ENCODE data around the gene ARHGEF11.
A peak's percentile ranks its signal among the peaks of the same experiment; 100 is the strongest.

ARHGEF11 gene

DNA sequence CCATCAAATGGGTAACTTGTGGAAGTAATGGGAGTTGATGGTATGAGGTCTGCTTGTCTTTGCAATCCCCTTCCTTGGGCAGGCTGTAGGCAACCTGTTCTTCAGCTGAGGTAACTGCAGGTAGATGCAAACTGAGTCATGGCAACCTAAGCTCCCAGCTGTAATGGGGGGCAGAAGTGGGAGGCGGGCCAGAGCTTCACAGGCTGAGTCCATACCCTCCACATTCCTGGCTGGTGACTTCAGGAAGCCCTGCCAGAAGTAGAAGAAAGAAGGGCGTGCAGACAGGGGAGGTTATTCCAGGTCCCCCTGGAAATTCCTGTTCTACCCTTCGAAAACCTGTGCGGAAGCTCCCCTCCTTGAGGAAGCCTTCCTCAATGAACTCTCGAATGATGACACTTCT is 44.9 kb downstream of the ARHGEF11 start:
- no peak for DNase-seq (ENCODE audit: low spot score)

DNA sequence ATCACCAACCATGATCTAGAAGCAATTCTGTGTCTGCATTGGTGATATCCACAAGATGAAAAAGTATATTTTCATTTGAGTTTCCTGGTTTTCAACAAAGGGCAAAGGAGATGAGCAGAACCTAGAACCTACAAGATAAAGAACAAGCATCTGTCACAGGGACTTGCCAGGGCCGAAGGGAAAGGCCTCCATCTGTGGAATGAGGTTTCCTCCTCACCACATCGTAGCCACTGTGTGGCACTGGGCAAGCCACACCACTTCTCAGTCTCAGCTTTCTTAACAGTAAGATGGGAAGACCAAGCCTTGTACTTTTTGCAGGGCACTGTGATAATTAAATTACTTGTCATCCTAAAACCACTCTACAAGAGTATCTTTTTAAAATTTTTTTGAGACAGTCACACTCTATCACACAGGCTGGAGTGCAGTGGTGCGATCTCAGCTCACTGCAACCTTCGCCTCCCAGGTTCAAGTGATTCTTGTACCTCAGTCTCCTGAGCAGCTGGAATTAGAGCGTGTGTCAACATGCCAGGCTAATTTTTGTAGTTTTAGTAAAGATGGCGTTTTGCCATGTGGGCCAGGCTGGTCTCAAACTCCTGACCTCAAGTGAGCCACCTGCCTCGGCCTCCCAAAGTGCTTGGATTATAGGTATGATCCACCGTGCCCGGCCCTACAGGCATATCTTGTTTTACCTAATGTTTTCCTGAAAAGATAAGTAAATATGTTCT is 45.8 kb downstream of the ARHGEF11 start:
- no peak for DNase-seq (ENCODE audit: low spot score)

DNA sequence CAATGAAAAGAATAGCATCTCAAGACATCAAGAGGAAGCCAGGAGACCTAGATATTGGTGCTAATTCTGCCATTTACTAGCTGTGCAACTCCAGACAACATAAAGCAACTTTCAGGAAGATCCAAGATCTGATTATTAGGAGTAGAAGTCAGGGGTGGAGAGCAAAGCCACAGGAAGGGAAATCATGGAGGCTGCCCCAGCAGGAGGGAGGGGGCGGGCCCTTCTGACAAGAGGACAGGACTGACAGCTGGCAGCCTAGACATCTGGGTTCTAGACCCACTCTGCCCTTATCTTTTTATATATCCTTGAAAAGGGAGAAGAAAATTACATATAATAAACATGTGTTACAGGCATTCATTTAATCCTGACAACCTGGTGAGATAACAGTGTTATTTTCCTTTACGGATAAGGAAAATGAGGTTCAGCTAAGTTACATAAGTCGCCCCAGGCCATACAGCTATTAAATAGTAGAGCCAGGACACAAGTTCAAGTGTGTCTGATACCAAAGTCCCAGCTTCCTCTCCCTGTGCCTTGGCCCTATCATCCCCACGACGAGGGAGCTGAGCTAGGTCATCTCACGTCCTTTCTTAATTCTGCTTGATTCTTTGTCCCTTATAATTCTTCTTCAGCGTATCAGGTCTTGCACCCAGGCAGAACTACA is 46.6 kb downstream of the ARHGEF11 start:
- DNase-seq (ENCODE audit: low spot score) = no peak

DNA sequence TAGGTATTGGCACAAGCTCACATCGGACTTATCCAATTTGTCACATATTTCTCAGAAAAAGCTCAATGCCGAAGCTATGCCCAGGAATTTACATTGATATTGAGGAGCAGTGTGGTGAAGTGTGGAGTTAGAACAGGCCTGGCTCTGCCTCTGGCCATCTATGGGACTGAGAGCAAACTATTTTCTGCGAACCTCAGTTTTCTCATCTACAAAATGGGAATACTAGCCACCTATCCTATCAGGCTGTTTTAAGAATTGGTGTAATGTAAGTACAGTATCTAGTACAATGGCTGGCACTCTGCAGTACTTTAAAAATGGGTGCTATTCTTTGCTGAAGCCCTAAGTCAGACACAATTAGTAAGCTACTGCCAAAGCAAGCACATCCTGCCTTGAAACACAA is 47.2 kb downstream of the ARHGEF11 start:
- DNase-seq (ENCODE audit: low spot score) = no peak

DNA sequence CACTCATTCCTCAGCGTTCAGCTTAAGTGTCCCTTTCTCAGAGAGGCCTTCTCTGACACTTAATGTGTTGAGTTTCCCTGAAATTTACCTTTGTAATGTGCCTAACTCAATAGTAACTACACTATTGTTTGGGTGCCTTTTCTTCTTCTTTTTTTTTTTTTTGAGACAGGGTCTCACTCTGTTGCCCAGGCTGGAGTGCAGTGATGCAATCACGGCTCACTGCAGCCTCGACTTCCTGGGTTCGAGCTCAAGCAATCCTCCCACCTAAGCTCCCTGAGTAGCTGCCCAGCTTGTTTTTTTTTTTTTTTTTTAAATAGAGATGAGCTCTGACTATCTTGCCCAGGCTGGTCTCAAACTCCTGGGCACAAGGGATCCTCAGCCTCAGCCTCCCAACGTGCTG is 50.1 kb downstream of the ARHGEF11 start:
- no peak for DNase-seq (ENCODE audit: low spot score)

DNA sequence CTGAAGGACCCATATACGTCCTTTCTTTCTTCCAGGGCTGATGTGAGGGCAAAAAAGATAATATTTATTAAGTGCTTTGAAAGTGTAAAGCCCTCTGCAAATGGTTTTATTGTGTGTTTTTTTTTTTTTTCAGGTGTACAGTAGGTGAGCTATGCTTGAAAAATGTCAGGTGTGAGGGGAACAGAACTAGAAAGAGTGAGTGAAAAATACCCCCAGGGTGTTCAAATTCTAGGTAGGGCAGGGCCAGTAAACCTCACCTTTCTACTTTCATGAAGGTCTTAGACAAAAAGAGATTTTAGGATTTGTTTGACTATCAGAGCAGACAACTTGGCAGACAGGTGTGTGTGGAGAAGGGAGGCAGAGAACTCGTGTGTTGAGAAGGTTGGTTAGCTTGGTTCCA is 51.3 kb downstream of the ARHGEF11 start:
- DNase-seq (ENCODE audit: low spot score) = no peak

DNA sequence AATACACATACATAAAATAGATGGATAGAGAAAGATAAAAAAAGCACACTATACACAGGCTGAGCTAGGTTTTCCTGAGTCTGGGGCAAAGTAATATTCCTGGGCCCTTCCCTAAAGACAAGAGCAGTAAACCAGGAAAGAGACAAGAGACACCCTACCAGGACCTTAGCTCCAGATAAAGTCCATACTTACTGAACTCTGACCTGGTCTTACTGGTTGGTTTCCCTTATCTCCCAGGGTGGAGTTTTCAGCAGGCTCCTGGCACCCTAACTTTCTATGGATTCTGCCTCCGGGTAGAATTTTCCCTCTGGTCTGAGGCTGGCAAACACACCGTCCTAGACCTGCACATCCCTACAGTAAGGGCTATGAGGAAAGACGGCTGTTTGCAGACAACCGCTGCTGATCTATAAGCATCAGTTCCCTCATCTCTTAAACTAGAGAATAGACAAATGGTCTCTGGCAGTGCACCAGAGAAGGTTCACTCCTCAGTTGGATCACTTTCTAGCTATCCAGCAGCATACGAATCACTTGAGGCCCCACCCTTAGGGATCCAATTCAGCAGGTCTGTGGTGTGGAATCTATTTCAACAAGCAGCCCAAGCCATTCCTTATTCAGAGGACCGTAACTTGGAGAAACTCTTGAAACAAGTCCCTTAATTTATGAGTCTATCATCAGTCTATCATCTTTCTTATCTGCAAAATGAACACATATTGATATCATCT is 52.0 kb downstream of the ARHGEF11 start:
- DNase-seq (ENCODE audit: low spot score) = no peak

DNA sequence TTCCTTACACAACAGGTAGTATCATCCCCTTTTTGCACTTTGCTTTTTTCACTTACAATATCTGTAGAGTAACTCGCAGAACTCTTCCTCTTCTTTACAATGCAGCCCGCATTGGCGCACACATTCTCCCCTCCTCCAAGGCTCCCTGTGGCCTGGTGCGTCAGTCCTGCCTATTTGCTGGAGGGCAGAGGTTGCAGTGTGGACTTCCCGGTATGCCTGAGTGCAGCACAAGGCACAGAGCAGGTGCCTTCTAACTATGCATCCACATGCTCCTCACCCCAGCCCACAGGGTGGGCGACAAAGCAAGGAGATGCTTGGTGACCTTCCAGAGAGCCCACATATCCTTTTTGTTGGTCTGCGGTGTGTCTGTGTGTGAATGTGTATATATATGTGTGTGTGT is 53.3 kb downstream of the ARHGEF11 start:
- DNase-seq (ENCODE audit: low spot score) = no peak

GRCh38 chr1:156987715-156988114 is 57.8 kb downstream of the ARHGEF11 start:
- DNase-seq (ENCODE audit: low spot score) = no peak

GRCh38 chr1:156980551-156980950 is 65.0 kb downstream of the ARHGEF11 start:
- no peak for DNase-seq (ENCODE audit: low spot score)

GRCh38 chr1:156975084-156975483 is 70.5 kb downstream of the ARHGEF11 start:
- DNase-seq (ENCODE audit: low spot score) = no peak

DNA sequence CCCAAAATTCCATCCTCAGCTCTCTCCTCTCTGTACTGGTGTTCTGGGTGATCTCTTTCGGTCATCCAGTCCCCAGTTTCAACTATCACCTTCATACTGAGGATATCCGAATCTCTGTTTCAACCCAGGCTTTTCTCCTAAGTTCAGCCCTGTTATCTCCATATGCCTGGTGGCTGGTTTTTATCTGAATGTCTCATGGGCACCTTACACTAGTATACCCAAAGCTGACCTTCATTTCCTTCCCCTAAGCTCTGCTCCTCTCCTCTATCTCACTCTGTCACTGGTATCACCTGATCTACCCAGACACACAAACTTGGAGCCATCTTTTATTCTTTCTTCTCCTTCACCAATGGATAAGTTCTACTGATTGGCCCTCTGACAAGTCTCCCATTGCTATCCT is 72.1 kb downstream of the ARHGEF11 start:
- DNase-seq (ENCODE audit: low spot score) = no peak

DNA sequence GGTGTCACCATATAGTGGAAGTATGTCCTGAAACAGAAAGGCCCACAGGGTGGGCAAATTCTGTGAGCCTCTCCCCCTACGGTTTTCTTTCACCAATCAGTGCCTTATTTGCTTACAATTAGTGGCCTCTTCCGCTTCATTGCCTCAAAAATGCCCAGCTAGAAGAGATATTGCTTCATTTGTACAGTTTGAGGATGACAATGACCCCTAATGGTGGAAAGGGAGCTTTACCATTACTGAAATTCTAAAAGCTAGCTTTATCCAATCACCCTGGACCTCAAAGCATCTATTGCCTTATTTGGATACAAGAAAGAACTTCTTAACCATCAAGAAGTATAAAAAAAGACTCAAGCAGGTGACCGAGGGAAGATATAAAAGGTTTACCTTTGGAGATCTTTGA is 75.5 kb downstream of the ARHGEF11 start:
- DNase-seq (ENCODE audit: low spot score) = no peak

GRCh38 chr1:156969496-156969895 is 76.0 kb downstream of the ARHGEF11 start:
- no peak for DNase-seq (ENCODE audit: low spot score)

DNA sequence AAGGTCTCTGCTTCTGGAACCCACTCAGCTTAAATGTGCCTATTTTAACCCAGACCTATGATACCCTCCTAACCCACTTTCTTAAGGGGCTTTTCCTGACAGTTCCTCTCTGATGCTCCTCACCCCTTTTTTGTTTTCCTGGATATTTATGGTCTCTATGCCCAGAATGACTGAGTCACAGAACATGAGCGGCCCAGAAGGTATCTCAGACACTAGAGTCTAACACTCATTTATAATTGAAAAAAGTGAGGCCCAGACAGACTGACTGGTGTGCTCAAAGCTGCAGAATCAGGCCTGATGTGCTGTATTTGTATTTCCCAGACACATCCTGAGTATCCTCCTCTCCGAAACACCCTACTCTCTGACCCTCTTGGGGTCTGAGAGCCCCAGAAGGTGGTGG is 81.1 kb downstream of the ARHGEF11 start:
- DNase-seq (ENCODE audit: low spot score) = no peak

DNA sequence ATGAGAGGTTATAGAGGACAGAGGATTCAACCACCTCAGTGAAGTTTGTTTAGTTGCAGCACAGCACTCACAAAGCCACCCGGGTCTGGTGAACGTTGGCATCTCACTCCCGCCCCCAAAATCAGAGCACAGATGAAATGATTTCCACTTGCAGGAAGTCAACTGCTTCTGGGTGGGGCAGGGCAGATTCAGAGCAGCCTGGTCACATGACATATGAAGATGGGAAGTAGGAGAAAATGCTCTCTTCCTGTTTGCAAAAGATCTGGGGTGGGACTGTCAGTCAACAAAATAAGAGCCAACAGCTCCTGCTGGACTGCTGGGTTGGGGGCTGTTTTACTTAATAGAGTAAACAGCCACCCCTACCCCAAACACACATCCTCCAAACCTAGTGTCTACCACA is 81.9 kb downstream of the ARHGEF11 start:
- no peak for DNase-seq (ENCODE audit: low spot score)

DNA sequence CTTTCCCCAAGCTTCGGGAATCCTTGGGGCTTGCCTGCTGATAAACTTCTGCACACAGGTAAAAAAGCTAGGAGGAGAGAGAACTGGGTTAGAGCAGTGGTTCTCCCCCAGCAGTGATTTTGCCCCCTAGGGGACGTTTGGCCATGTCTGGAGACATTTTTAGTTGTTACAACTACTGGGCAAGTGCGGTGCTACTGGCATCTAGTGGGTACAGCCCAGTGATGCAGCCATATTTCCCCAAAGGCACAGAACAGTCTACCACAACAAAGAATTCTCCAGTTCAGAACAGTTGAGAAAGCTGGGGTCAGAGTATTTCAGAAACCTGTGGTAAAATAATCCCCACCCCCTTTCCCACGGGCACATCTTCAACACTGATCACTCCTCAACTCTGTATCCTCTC is 83.8 kb downstream of the ARHGEF11 start:
- DNase-seq (ENCODE audit: low spot score) = peak; percentile 11

- no peak for DNase-seq (ENCODE audit: low spot score)
Measured at GRCh38 chr1:156959925-156960324, 85.6 kb downstream of the ARHGEF11 start.

GRCh38 chr1:156959414-156959813 is 86.1 kb downstream of the ARHGEF11 start:
- DNase-seq (ENCODE audit: low spot score) = no peak

DNA sequence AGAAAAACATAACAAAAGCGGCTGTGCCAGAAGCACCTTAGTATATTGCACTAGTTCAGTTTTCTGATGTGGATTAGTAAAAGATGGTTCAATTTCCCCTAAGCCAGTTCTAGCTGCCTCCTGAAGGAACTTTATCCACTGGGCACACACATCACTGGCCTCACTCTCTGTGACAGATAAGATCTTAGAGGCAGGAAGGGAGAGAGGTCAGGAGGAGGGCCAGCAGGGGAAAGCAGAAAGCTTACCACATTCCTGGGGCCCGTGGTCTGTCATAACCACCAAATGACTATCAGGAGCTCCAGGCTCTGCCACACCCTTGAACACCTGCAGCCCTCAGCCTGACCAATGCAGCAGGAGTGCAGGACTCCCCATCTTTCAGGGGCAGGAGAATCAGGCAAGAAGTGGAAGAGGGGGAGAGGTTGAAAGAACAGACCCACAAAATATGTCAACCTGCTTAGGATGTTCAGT is 87.3 kb downstream of the ARHGEF11 start:
- no peak for DNase-seq (ENCODE audit: low spot score)

- DNase-seq (ENCODE audit: low spot score) = no peak
Measured at GRCh38 chr1:156957634-156958033, 87.9 kb downstream of the ARHGEF11 start.

DNA sequence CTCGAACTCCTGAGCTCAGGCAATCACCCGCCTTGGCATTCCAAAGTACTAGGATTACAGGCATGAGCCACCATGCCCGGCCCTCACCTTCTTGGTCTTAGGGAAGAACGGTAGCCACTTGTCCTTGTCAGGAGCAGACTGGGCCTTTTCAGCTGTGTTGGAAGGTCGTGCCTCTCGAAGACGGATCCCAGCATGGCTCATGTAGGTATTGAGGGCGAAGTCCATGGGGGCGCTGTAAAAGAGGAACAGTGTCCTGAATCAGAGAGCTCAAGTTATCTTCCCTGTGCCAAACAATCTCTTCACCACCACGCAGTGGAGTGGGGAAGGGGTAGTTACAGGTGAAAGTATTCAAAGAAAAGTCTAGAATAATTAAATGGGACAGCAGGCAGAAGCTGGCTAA is 89.2 kb downstream of the ARHGEF11 start:
- DNase-seq (ENCODE audit: low spot score) = no peak

DNA sequence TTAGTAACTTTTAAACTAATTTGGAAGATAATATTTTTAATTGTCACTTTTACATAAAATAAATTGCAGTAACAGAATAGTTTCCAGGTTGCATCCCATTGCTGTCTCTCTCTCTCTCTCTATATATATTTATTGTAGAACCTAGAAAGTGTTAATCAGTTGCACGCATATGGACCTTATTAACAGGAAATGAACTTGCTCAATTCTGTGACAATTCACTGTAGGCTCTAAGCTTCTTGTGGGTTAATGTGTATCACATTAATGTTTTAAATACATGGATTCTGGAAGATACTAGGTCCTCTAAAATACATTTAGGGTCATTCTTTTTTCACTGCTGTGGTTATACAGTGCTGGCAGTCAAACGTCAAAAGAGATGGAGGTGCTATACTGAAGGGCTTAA is 92.0 kb downstream of the ARHGEF11 start:
- no peak for DNase-seq (ENCODE audit: low spot score)
